Measurements from ENCODE around the gene PRMT3. TPM values are rescaled to one million over a fixed set of nuclear protein-coding genes. Genes with fewer than 3 reads are reported as not detected.

The PRMT3 gene
- total RNA-seq, 1 experiment from 2014 or later = 23.6 TPM

GRCh38 chr11:20457001-20457799 lies 69.7 kb downstream of the PRMT3 start:
- no peak overlapping the region for H3K27ac ChIP-seq
- no TSS peak for BruUV-seq (replicated peaks)
- H3K36me3 ChIP-seq (ENCODE audit: low read depth) = peaks cover 14% of the 10 kb centered on the region; the same call in 1 of the 2 replicates
- no peak for DNase-seq
- H3K4me1 ChIP-seq (replicated peaks; ENCODE audit: insufficient read depth) = no peaks in the 10 kb centered on the region
- CTCF ChIA-PET = no interaction called here
- H3K9me2 ChIP-seq (ENCODE audit: insufficient read depth) = no peaks in the 10 kb centered on the region
- H3K4me2 ChIP-seq = no peak overlapping the region
- no peaks in the 10 kb centered on the region for H4K20me1 ChIP-seq (ENCODE audit: insufficient read depth)
- no peak overlapping the region for H2AFZ ChIP-seq
- no peaks in the 10 kb centered on the region for H3F3A ChIP-seq (ENCODE audit: insufficient read depth, low read depth)
- H3K9me3 ChIP-seq (ENCODE audit: insufficient read depth, low read depth) = no peaks in the 10 kb centered on the region
- H3K79me2 ChIP-seq (ENCODE audit: low read depth) = no peaks in the 10 kb centered on the region
- no peak overlapping the region for H3K4me3 ChIP-seq
- no peaks in the 10 kb centered on the region for H3K27me3 ChIP-seq (ENCODE audit: insufficient read depth, low read depth)
- intact Hi-C loops (cut with micrococcal nuclease; ENCODE audit: unreplicated experiment) = no loop called here
- POLR2A ChIA-PET (ENCODE audit: unreplicated experiment) = no interaction called here
- TF ChIP-seq EZH2 (IDR thresholded peaks at IDR 0.05; ENCODE audit: low read depth) (no peak), CTCF (conservative IDR thresholded peaks at IDR 0.05) (no peak)

GRCh38 chr11:20457934-20458680 lies 70.6 kb downstream of the PRMT3 start:
- Histone ChIP-seq H3K4me1 (replicated peaks; ENCODE audit: insufficient read depth) (no peaks in the 10 kb centered on the region), H3K36me3 (ENCODE audit: low read depth) (0 out of 2 replicates have a peak, but pooled peaks cover 11% of the 10 kb centered on the region), H3K27ac (no peak overlapping the region), H4K20me1 (ENCODE audit: insufficient read depth) (no peaks in the 10 kb centered on the region; the same call in 1 of the 2 replicates), H3K27me3 (ENCODE audit: insufficient read depth, low read depth) (no peaks in the 10 kb centered on the region), H2AFZ (no peak overlapping the region), H3K4me3 (no peak overlapping the region), H3F3A (ENCODE audit: insufficient read depth, low read depth) (no peaks in the 10 kb centered on the region), H3K4me2 (no peak overlapping the region), H3K9me3 (ENCODE audit: insufficient read depth, low read depth) (no peaks in the 10 kb centered on the region), H3K9me2 (ENCODE audit: insufficient read depth) (no peaks in the 10 kb centered on the region), H3K79me2 (ENCODE audit: low read depth) (no peaks in the 10 kb centered on the region)
- ChIA-PET POLR2A (ENCODE audit: unreplicated experiment) (no interaction called here), CTCF (no interaction called here)
- intact Hi-C loops (cut with micrococcal nuclease; ENCODE audit: unreplicated experiment) = no loop called here
- TF ChIP-seq CTCF (conservative IDR thresholded peaks at IDR 0.05) = no peak
- no peak for DNase-seq
- BruUV-seq (replicated peaks) = no TSS peak

- H3K4me1 ChIP-seq (replicated peaks; ENCODE audit: insufficient read depth) = no peaks in the 10 kb centered on the region
- intact Hi-C loops (cut with micrococcal nuclease; ENCODE audit: unreplicated experiment) = no loop called here
- H3K27ac ChIP-seq = no peak overlapping the region
- BruUV-seq (replicated peaks) = no TSS peak
- no peak for DNase-seq
- H2AFZ ChIP-seq = no peak overlapping the region
- POLR2A ChIA-PET (ENCODE audit: unreplicated experiment) = no interaction called here
- H3K9me3 ChIP-seq (ENCODE audit: insufficient read depth, low read depth) = no peaks in the 10 kb centered on the region
- no peaks in the 10 kb centered on the region; the same call in 1 of the 2 replicates for H4K20me1 ChIP-seq (ENCODE audit: insufficient read depth)
- H3K4me2 ChIP-seq = no peak overlapping the region
- H3K36me3 ChIP-seq (ENCODE audit: low read depth) = 0 out of 2 replicates have a peak, but pooled peaks cover 4% of the 10 kb centered on the region
- no peaks in the 10 kb centered on the region for H3K27me3 ChIP-seq (ENCODE audit: insufficient read depth, low read depth)
- CTCF ChIA-PET = no interaction called here
- no peaks in the 10 kb centered on the region for H3K9me2 ChIP-seq (ENCODE audit: insufficient read depth)
- TF ChIP-seq EZH2 (IDR thresholded peaks at IDR 0.05; ENCODE audit: low read depth) (no peak), CTCF (conservative IDR thresholded peaks at IDR 0.05) (no peak)
- H3K4me3 ChIP-seq = no peak overlapping the region
- no peaks in the 10 kb centered on the region for H3K79me2 ChIP-seq (ENCODE audit: low read depth)
- H3F3A ChIP-seq (ENCODE audit: insufficient read depth, low read depth) = no peaks in the 10 kb centered on the region
Observed at GRCh38 chr11:20458905-20459632, 71.6 kb downstream of the PRMT3 start.

Measured in PC-9 (cell line).